ENCODE results near the gene LMX1A. TPM values are rescaled to one million over a fixed set of nuclear protein-coding genes. Genes with fewer than 3 reads are reported as not detected.

The LMX1A gene
- total RNA-seq, 2 donors from 2014 or later: 0.28 TPM; not detected in 1

- no peak overlapping the region for H3K4me3 ChIP-seq
- H3K9me3 ChIP-seq: no peaks in the 10 kb centered on the region
- intact Hi-C loops (cut with DNase I): no loop called here
- H3K27me3 ChIP-seq (replicated peaks; ENCODE audit: insufficient read depth): no peaks in the 10 kb centered on the region
- no peak overlapping the region for H3K27ac ChIP-seq
- no peak for DNase-seq (ENCODE audit: low spot score)
- H3K4me1 ChIP-seq (replicated peaks): no peaks in the 10 kb centered on the region
- no peaks in the 10 kb centered on the region for H3K36me3 ChIP-seq
- TF ChIP-seq POLR2A (IDR thresholded peaks at IDR 0.05): no peak
- TF ChIP-seq CTCF (IDR thresholded peaks at IDR 0.05): no peak
- TF ChIP-seq POLR2AphosphoS5 (IDR thresholded peaks at IDR 0.05): no peak
- 47% methylated on average over 1 of the region's 1 CpG for WGBS
These were observed 152.0 kb downstream of the LMX1A start for GRCh38 chr1:165204548-165204947.

GRCh38 chr1:165191087-165191486 is 165.4 kb downstream of the LMX1A start:
- 63% methylated on average over 4 of the region's 4 CpGs for WGBS
- TF ChIP-seq POLR2AphosphoS5 (IDR thresholded peaks at IDR 0.05) (no peak), CTCF (IDR thresholded peaks at IDR 0.05) (no peak), POLR2A (IDR thresholded peaks at IDR 0.05) (no peak)
- no peak overlapping the region for H3K4me3 ChIP-seq
- H3K27ac ChIP-seq: no peak overlapping the region
- no peaks in the 10 kb centered on the region for H3K36me3 ChIP-seq
- intact Hi-C loops (cut with DNase I): no loop called here
- DNase-seq (ENCODE audit: low spot score): no peak
- no peaks in the 10 kb centered on the region for H3K9me3 ChIP-seq
- no peaks in the 10 kb centered on the region for H3K4me1 ChIP-seq (replicated peaks)
- H3K27me3 ChIP-seq (replicated peaks; ENCODE audit: insufficient read depth): no peaks in the 10 kb centered on the region

- no peak overlapping the region for H3K4me3 ChIP-seq
- H3K27me3 ChIP-seq (replicated peaks; ENCODE audit: insufficient read depth): no peaks in the 10 kb centered on the region
- intact Hi-C loops (cut with DNase I): no loop called here
- no peaks in the 10 kb centered on the region for H3K4me1 ChIP-seq (replicated peaks)
- H3K36me3 ChIP-seq: no peaks in the 10 kb centered on the region
- DNase-seq (ENCODE audit: low spot score): no peak
- TF ChIP-seq POLR2AphosphoS5 (IDR thresholded peaks at IDR 0.05) (no peak), POLR2A (IDR thresholded peaks at IDR 0.05) (no peak), CTCF (IDR thresholded peaks at IDR 0.05) (no peak)
- H3K9me3 ChIP-seq: no peaks in the 10 kb centered on the region
- no peak overlapping the region for H3K27ac ChIP-seq
- WGBS: 86% methylated on average over 4 of the region's 4 CpGs
These were observed 166.6 kb downstream of the LMX1A start for GRCh38 chr1:165189913-165190312.

- DNase-seq (ENCODE audit: low spot score): no peak
These were observed 167.5 kb downstream of the LMX1A start for GRCh38 chr1:165189011-165189410.

More at GRCh38 chr1:165189011-165189410, 167.5 kb downstream of the LMX1A start:
- no peaks in the 10 kb centered on the region for H3K36me3 ChIP-seq
- H3K27ac ChIP-seq: no peak overlapping the region
- H3K4me1 ChIP-seq (replicated peaks): no peaks in the 10 kb centered on the region
- H3K27me3 ChIP-seq (replicated peaks; ENCODE audit: insufficient read depth): no peaks in the 10 kb centered on the region
- no peak overlapping the region for H3K4me3 ChIP-seq
- TF ChIP-seq POLR2AphosphoS5 (IDR thresholded peaks at IDR 0.05): no peak
- no peak for TF ChIP-seq CTCF (IDR thresholded peaks at IDR 0.05)
- no peak for TF ChIP-seq POLR2A (IDR thresholded peaks at IDR 0.05)
- WGBS: 69% methylated on average over 2 of the region's 2 CpGs
- no peaks in the 10 kb centered on the region for H3K9me3 ChIP-seq
- intact Hi-C loops (cut with DNase I): no loop called here

Measured in prostate gland (tissue), 2 donors.